PC-3 (cell line): ENCODE results near the gene TAF6. TPM values are rescaled to one million over a fixed set of nuclear protein-coding genes. Genes with fewer than 3 reads are reported as not detected.

Experiments
- ATAC-seq: fragments of 200-7000 bp; cut with Tn5 transposase; 2 replicates; pipeline ENCODE4 v1.9.1; 2020; ENCODE audit warnings: mild to moderate bottlenecking, moderate library complexity
- BruUV-seq: library from RNA; stranded (reverse); fragments of 400-500 nt; replicated peaks from 2 replicates; lab custom pipeline; 2021; lab: Mats Ljungman, UMichigan
- CTCF ChIA-PET: fragments of 300-600 bp; sonication (Branson Sonifier 250); formaldehyde crosslinking; loops from one replicate; lab custom pipeline; 2022; ENCODE audit warnings: antibody characterized with exemption; lab: Charles Lee
- POLR2A ChIA-PET: fragments of 300-600 bp; sonication (Branson Sonifier 250); formaldehyde crosslinking; loops from one replicate; lab custom pipeline; 2022; ENCODE audit warnings: antibody characterized with exemption; ENCODE audit not compliant: unreplicated experiment; lab: Charles Lee
- DNase-seq: peaks from one replicate; pipeline ENCODE4 v3.0.0-alpha.2; 2015
- H2AFZ ChIP-seq: fragments of 300-600 bp; sonication (generic); 2 replicates; pipeline ENCODE4 v1.6.0; 2016; ENCODE audit warnings: antibody characterized with exemption, low read length
- H3F3A ChIP-seq: fragments of 300-600 bp; sonication (generic); one replicate; pipeline ENCODE4 v1.6.0; 2017; ENCODE audit warnings: antibody characterized with exemption, low read length, control low read depth, mild to moderate bottlenecking; ENCODE audit not compliant: unreplicated experiment
- H3K27ac ChIP-seq: fragments of 300-600 bp; sonication (generic); 2 replicates; pipeline ENCODE4 v1.5.1; 2016; ENCODE audit warnings: mild to moderate bottlenecking, low read length
- H3K27me3 ChIP-seq: fragments of 300-600 bp; sonication (generic); 2 replicates; pipeline ENCODE4 v1.6.1; 2016; ENCODE audit warnings: low read length, mixed read lengths
- H3K36me3 ChIP-seq: fragments of 300-600 bp; sonication (generic); 2 replicates; pipeline ENCODE4 v1.6.1; 2016; ENCODE audit warnings: low read depth, mixed run types, low read length, mixed read lengths
- H3K4me1 ChIP-seq: fragments of 300-600 bp; sonication (generic); 2 replicates; pipeline ENCODE4 v1.5.1; 2016; ENCODE audit warnings: low read length; ENCODE audit not compliant: insufficient read depth
- H3K4me2 ChIP-seq: fragments of 300-600 bp; sonication (generic); 2 replicates; pipeline ENCODE4 v1.6.0; 2016; ENCODE audit warnings: low read length
- H3K4me3 ChIP-seq: fragments of 300-600 bp; sonication (generic); 2 replicates; pipeline ENCODE4 v1.5.1; 2016; ENCODE audit warnings: mild to moderate bottlenecking, low read length, mixed read lengths
- H3K79me2 ChIP-seq: fragments of 300-600 bp; sonication (generic); 2 replicates; pipeline ENCODE4 v1.6.1; 2017; ENCODE audit warnings: low read length, mixed read lengths
- H3K9ac ChIP-seq: fragments of 300-600 bp; sonication (generic); 2 replicates; pipeline ENCODE4 v1.6.0; 2016; ENCODE audit warnings: mild to moderate bottlenecking, low read length
- H3K9me2 ChIP-seq: fragments of 300-600 bp; sonication (generic); replicated peaks from 2 replicates; pipeline ENCODE4 v1.6.1; 2016; ENCODE audit warnings: mixed run types, low read length, mixed read lengths
- H3K9me3 ChIP-seq: fragments of 300-600 bp; sonication (generic); 2 replicates; pipeline ENCODE4 v1.6.1; 2016; ENCODE audit warnings: low read length, mixed read lengths
- H4K20me1 ChIP-seq: fragments of 300-600 bp; sonication (generic); 2 replicates; pipeline ENCODE4 v1.6.1; 2016; ENCODE audit warnings: low read length, mixed read lengths
- EZH2 ChIP-seq: fragments of 300-600 bp; sonication (generic); IDR thresholded peaks from one replicate; pipeline ENCODE4 v1.6.1; 2017; ENCODE audit warnings: antibody characterized with exemption, mild to moderate bottlenecking, low read length; ENCODE audit not compliant: unreplicated experiment
- EZH2phosphoT487 ChIP-seq: fragments of 300-600 bp; sonication (generic); IDR thresholded peaks from 2 replicates; pipeline ENCODE4 v1.6.1; 2018; ENCODE audit warnings: mild to moderate bottlenecking, antibody characterized with exemption, low read length, borderline replicate concordance
- intact Hi-C: fragments of 100-400 bp; cut with micrococcal nuclease; formaldehyde crosslinking; loops from 2 replicates; pipeline ENCODE4 v1.9.0; 2023
- total RNA-seq: library from RNA; depleted of rRNA; stranded (reverse); fragments of >200 nt; gene quantifications from 2 replicates; pipeline ENCODE4 v1.2.3, GENCODE V29; 2014
- TF ChIP-seq, protein P1 (sequence below): fragments of 300-600 bp; sonication (generic); conservative IDR thresholded peaks from 2 replicates; pipeline ENCODE4 v1.5.1; 2017; ENCODE audit warnings: antibody characterized with exemption, low read depth, mild to moderate bottlenecking, low read length

The TAF6 gene
- total RNA-seq, 1 experiment from 2014 or later: 58.6 TPM

GRCh38 chr7:100159099-100159623, 40.0 kb upstream of the TAF6 start:
- ChIA-PET POLR2A (interaction anchor here (0.6 kb wide), 1 partner anchor 380 kb away, joined by 3 read pairs; no protein-coding TSS in a partner anchor), CTCF (interaction anchor here (0.6 kb wide), 1 partner anchor 37 kb away, joined by 3 read pairs; no protein-coding TSS in a partner anchor)
- Histone ChIP-seq H3F3A (no peaks in the 10 kb centered on the region), H2AFZ (peak overlapping the region; percentile 93), H3K27me3 (no peaks in the 10 kb centered on the region), H3K9me2 (no peaks in the 10 kb centered on the region), H3K27ac (no peak overlapping the region; the same call in 1 of the 2 replicates), H3K9ac (peak overlapping the region; percentile 89), H3K9me3 (no peaks in the 10 kb centered on the region), H4K20me1 (peaks cover 6% of the 10 kb centered on the region; the same call in 1 of the 2 replicates), H3K79me2 (peaks cover 32% of the 10 kb centered on the region), H3K4me1 (peaks cover 22% of the 10 kb centered on the region), H3K4me3 (peak overlapping the region; percentile 89), H3K36me3 (peaks cover 10% of the 10 kb centered on the region; the same call in 1 of the 2 replicates), H3K4me2 (peak overlapping the region; percentile 97)
- TF ChIP-seq EZH2phosphoT487 (no peak), EZH2 (no peak)
- TF ChIP-seq, protein P1, sequence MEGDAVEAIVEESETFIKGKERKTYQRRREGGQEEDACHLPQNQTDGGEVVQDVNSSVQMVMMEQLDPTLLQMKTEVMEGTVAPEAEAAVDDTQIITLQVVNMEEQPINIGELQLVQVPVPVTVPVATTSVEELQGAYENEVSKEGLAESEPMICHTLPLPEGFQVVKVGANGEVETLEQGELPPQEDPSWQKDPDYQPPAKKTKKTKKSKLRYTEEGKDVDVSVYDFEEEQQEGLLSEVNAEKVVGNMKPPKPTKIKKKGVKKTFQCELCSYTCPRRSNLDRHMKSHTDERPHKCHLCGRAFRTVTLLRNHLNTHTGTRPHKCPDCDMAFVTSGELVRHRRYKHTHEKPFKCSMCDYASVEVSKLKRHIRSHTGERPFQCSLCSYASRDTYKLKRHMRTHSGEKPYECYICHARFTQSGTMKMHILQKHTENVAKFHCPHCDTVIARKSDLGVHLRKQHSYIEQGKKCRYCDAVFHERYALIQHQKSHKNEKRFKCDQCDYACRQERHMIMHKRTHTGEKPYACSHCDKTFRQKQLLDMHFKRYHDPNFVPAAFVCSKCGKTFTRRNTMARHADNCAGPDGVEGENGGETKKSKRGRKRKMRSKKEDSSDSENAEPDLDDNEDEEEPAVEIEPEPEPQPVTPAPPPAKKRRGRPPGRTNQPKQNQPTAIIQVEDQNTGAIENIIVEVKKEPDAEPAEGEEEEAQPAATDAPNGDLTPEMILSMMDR: no peak
- no peak for ATAC-seq
- no peak for DNase-seq
- intact Hi-C loops: no loop called here
- TSS peak; percentile 48 for BruUV-seq

DNA sequence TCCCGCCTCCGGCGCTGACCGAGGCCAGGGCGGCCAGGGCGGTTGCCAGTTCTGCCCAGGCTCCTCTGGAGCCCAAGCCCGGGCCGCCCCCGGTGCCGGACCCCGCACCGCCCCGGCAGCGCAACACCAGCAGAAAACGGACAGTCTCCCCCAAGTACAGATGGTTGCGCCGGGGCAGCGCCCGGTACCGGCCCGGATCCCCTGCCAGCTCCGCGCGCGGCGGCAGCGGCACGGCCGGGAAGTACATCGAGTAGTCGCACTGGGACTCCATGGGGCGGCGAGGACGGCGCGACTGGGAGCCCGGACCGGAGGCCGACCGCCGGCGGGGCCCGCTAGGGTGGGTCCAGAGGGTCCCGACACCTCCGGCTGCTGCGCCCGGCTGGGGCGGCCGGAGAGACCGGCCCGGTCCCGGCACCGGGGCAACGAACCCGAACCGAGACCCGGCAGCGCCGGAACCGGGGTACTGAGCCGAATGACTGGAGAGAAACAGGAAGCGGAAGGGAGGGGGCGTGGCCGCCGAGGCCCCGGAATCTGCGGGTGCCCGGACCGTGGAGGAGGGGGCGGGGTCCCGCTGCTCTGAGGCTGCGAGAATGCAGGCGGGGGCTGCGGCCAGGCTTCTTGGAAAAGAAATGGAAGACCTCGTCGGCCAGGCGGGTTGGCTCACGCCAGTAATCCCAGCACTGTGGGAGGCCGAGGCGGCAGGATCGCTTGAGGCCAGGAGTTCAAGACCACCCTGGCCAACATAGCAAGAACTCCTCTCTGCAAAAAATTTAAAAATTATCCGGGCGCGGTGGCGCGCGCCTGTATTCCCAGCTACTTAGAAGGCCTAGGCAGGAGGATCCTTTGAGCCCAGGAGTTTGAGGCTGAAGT, 39.3 kb upstream of the TAF6 start, which contains the start of gene TRAPPC14:
TRAPPC14 (minus strand) TSS at position 495 of the 870 bp plus-strand sequence; CDS start at position 271, 224 bp downstream.
- intact Hi-C loops: no loop called here
- peaks cover 10% of the 10 kb centered on the region; the same call in 1 of the 2 replicates for H3K36me3 ChIP-seq
- BruUV-seq: no TSS peak
- CTCF ChIA-PET: no interaction called here
- peak within 1 kb of the TSS; percentile 97 for H3K4me2 ChIP-seq
- H3F3A ChIP-seq: no peaks in the 10 kb centered on the region
- POLR2A ChIA-PET: interaction anchor here (0.6 kb wide), 1 partner anchor 381 kb away, joined by 3 read pairs; no protein-coding TSS in a partner anchor
- DNase-seq: peak; percentile 76
- TF ChIP-seq, protein P1: no peak
- TF ChIP-seq EZH2phosphoT487 (no peak), EZH2 (no peak)
- ATAC-seq: peak; percentile 79
- no peaks in the 10 kb centered on the region for H3K9me2 ChIP-seq
- H3K27me3 ChIP-seq: no peaks in the 10 kb centered on the region
- peak within 1 kb of the TSS; percentile 89 for H3K9ac ChIP-seq
- H3K9me3 ChIP-seq: no peaks in the 10 kb centered on the region
- H4K20me1 ChIP-seq: peaks cover 6% of the 10 kb centered on the region; the same call in 1 of the 2 replicates
- peak within 1 kb of the TSS; percentile 89 for H3K4me3 ChIP-seq
- H3K4me1 ChIP-seq: peaks cover 21% of the 10 kb centered on the region
- peak within 1 kb of the TSS; percentile 31 for H3K27ac ChIP-seq
- H3K79me2 ChIP-seq: peaks cover 32% of the 10 kb centered on the region
- peak within 1 kb of the TSS; percentile 93 for H2AFZ ChIP-seq
